ENCODE results near the gene TNPO2. TPM values are rescaled to one million over a fixed set of nuclear protein-coding genes. Genes with fewer than 3 reads are reported as not detected.
A peak's percentile ranks its signal among the peaks of the same experiment; 100 is the strongest.

TNPO2 gene
- total RNA-seq, 1 experiment from 2014 or later, result 105 TPM

- ATAC-seq (no peak), DNase-seq (ENCODE audit: low spot score) (peak; percentile 26)
- TF ChIP-seq FOXP1 (CRISPR knock-in tag; IDR thresholded peaks at IDR 0.05; ENCODE audit: borderline replicate concordance) (0 out of 2 replicates have a peak, but pooled peaks have one; percentile 19), TEAD4 (CRISPR knock-in tag; IDR thresholded peaks at IDR 0.05) (no peak), NFATC4 (CRISPR knock-in tag; IDR thresholded peaks at IDR 0.05) (no peak)
- TF ChIP-seq, protein P1, sequence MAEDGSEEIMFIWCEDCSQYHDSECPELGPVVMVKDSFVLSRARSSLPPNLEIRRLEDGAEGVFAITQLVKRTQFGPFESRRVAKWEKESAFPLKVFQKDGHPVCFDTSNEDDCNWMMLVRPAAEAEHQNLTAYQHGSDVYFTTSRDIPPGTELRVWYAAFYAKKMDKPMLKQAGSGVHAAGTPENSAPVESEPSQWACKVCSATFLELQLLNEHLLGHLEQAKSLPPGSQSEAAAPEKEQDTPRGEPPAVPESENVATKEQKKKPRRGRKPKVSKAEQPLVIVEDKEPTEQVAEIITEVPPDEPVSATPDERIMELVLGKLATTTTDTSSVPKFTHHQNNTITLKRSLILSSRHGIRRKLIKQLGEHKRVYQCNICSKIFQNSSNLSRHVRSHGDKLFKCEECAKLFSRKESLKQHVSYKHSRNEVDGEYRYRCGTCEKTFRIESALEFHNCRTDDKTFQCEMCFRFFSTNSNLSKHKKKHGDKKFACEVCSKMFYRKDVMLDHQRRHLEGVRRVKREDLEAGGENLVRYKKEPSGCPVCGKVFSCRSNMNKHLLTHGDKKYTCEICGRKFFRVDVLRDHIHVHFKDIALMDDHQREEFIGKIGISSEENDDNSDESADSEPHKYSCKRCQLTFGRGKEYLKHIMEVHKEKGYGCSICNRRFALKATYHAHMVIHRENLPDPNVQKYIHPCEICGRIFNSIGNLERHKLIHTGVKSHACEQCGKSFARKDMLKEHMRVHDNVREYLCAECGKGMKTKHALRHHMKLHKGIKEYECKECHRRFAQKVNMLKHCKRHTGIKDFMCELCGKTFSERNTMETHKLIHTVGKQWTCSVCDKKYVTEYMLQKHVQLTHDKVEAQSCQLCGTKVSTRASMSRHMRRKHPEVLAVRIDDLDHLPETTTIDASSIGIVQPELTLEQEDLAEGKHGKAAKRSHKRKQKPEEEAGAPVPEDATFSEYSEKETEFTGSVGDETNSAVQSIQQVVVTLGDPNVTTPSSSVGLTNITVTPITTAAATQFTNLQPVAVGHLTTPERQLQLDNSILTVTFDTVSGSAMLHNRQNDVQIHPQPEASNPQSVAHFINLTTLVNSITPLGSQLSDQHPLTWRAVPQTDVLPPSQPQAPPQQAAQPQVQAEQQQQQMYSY (CRISPR knock-in tag; IDR thresholded peaks at IDR 0.05), result peak; percentile 13; the same call in 1 of the 2 replicates
- H3K27ac Mint-ChIP-seq, result peak overlapping the region; percentile 98
- no peaks in the 10 kb centered on the region for H3K27me3 Mint-ChIP-seq (ENCODE audit: low read depth)
- CTCF ChIA-PET, result interaction anchor here (0.5 to 4.4 kb wide), 6 partner anchors 37 to 164 kb away, joined by 4 to 35 read pairs (median 8); no protein-coding TSS in a partner anchor
- peak overlapping the region; percentile 95 for H3K4me3 Mint-ChIP-seq
- peaks cover 16% of the 10 kb centered on the region for H3K4me1 Mint-ChIP-seq
- POLR2A ChIA-PET, result interaction anchor here (0.9 to 5.4 kb wide), 2 partner anchors 15 to 29 kb away, joined by 5 to 44 read pairs; partner anchors contain the start of genes GET3 and TRIR
- no peaks in the 10 kb centered on the region for H3K9me3 Mint-ChIP-seq
- H3K36me3 Mint-ChIP-seq, result peaks cover 21% of the 10 kb centered on the region
Observed at GRCh38 chr19:12720851-12721655, 2.7 kb downstream of the TNPO2 start.

- ATAC-seq, result no peak
- H3K27ac Mint-ChIP-seq, result peak overlapping the region; percentile 48
- no peaks in the 10 kb centered on the region for H3K9me3 Mint-ChIP-seq
- CTCF ChIA-PET, result interaction anchor here (3.2 kb wide), 1 partner anchor 165 kb away, joined by 12 read pairs; no protein-coding TSS in a partner anchor
- H3K36me3 Mint-ChIP-seq, result peaks cover 25% of the 10 kb centered on the region
- DNase-seq (ENCODE audit: low spot score), result no peak
- no peaks in the 10 kb centered on the region for H3K27me3 Mint-ChIP-seq (ENCODE audit: low read depth)
- H3K4me1 Mint-ChIP-seq, result peaks cover 16% of the 10 kb centered on the region
- no peak for TF ChIP-seq ZNF396 (CRISPR knock-in tag; IDR thresholded peaks at IDR 0.05; ENCODE audit: borderline replicate concordance)
- no peak for TF ChIP-seq GABPB1 (CRISPR knock-in tag; IDR thresholded peaks at IDR 0.05)
- no peak for TF ChIP-seq SOX15 (CRISPR knock-in tag; IDR thresholded peaks at IDR 0.05)
- TF ChIP-seq, protein P1 (CRISPR knock-in tag; IDR thresholded peaks at IDR 0.05), result no peak
- TF ChIP-seq MAX (CRISPR knock-in tag; IDR thresholded peaks at IDR 0.05), result no peak
- no peak; the same call in 1 of the 2 replicates for TF ChIP-seq ZNF121 (CRISPR knock-in tag; IDR thresholded peaks at IDR 0.05)
- TF ChIP-seq ZSCAN18 (CRISPR knock-in tag; IDR thresholded peaks at IDR 0.05), result no peak
- no peak for TF ChIP-seq TP53 (CRISPR knock-in tag; IDR thresholded peaks at IDR 0.05)
- TF ChIP-seq TCF7 (CRISPR knock-in tag; IDR thresholded peaks at IDR 0.05; ENCODE audit: low read depth), result no peak
- TF ChIP-seq ETV6 (CRISPR knock-in tag; IDR thresholded peaks at IDR 0.05), result no peak
- TF ChIP-seq ZNF219 (CRISPR knock-in tag; IDR thresholded peaks at IDR 0.05; ENCODE audit: borderline replicate concordance), result no peak
- TF ChIP-seq MLX (CRISPR knock-in tag; IDR thresholded peaks at IDR 0.05), result no peak
- TF ChIP-seq, protein P2, sequence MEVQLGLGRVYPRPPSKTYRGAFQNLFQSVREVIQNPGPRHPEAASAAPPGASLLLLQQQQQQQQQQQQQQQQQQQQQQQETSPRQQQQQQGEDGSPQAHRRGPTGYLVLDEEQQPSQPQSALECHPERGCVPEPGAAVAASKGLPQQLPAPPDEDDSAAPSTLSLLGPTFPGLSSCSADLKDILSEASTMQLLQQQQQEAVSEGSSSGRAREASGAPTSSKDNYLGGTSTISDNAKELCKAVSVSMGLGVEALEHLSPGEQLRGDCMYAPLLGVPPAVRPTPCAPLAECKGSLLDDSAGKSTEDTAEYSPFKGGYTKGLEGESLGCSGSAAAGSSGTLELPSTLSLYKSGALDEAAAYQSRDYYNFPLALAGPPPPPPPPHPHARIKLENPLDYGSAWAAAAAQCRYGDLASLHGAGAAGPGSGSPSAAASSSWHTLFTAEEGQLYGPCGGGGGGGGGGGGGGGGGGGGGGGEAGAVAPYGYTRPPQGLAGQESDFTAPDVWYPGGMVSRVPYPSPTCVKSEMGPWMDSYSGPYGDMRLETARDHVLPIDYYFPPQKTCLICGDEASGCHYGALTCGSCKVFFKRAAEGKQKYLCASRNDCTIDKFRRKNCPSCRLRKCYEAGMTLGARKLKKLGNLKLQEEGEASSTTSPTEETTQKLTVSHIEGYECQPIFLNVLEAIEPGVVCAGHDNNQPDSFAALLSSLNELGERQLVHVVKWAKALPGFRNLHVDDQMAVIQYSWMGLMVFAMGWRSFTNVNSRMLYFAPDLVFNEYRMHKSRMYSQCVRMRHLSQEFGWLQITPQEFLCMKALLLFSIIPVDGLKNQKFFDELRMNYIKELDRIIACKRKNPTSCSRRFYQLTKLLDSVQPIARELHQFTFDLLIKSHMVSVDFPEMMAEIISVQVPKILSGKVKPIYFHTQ (CRISPR knock-in tag; IDR thresholded peaks at IDR 0.05), result no peak
- H3K4me3 Mint-ChIP-seq, result peak overlapping the region; percentile 79
- POLR2A ChIA-PET, result no interaction called here
Observed at GRCh38 chr19:12720296-12720695, 3.4 kb downstream of the TNPO2 start.

Measured in WTC11 (cell line).